IMR-90 (cell line): ENCODE data around the gene FAF1.

Experiments used
- CTCF ChIP-seq: conservative IDR thresholded peaks from 2 replicates; pipeline ENCODE4 v1.5.1; 2012; ENCODE audit warnings: mild to moderate bottlenecking, low read depth, low read length, improper control_type of control experiment
- POLR2A ChIP-seq: IDR thresholded peaks from 2 replicates; pipeline ENCODE4 v1.6.1; 2012; ENCODE audit warnings: mild to moderate bottlenecking, low read depth, low read length
- RCOR1 ChIP-seq: IDR thresholded peaks from 2 replicates; pipeline ENCODE4 v1.6.1; 2012; ENCODE audit warnings: mild to moderate bottlenecking, low read length, improper control_type of control experiment; ENCODE audit not compliant: insufficient replicate concordance
- RFX5 ChIP-seq: IDR thresholded peaks from 2 replicates; pipeline ENCODE4 v1.8.0; 2012; ENCODE audit warnings: low read depth, mild to moderate bottlenecking, low read length, moderate library complexity

- TF ChIP-seq POLR2A (no peak), CTCF (no peak), RCOR1 (no peak), RFX5 (no peak)
These were observed 172.8 kb downstream of the FAF1 start for GRCh38 chr1:50787266-50787665.
